ENCODE data around the gene SQOR.
A peak's percentile ranks its signal among the peaks of the same experiment; 100 is the strongest.

Gene SQOR

GRCh38 chr15:45606841-45607240, 28.0 kb upstream of the SQOR start:
- Mint-ChIP-seq H3K9me3 (no peaks in the 10 kb centered on the region), H3K4me3 (peak overlapping the region; percentile 43), H3K36me3 (peaks cover 9% of the 10 kb centered on the region), H3K27me3 (no peaks in the 10 kb centered on the region), H3K27ac (peak overlapping the region; percentile 54), H3K4me1 (peaks cover 19% of the 10 kb centered on the region)
- ATAC-seq (ENCODE audit: low read depth) (peak; percentile 48), DNase-seq (ENCODE audit: low spot score in 2 of 2) (no peak)

- ATAC-seq (ENCODE audit: low read depth) (peak; percentile 37), DNase-seq (ENCODE audit: low spot score in 2 of 2) (peak in 1 of 2 donors; percentile 35)
- no peaks in the 10 kb centered on the region for H3K9me3 Mint-ChIP-seq
- H3K4me1 Mint-ChIP-seq: peaks cover 5% of the 10 kb centered on the region
- peaks cover 9% of the 10 kb centered on the region for H3K36me3 Mint-ChIP-seq
- no peaks in the 10 kb centered on the region for H3K27me3 Mint-ChIP-seq
- no peak overlapping the region for H3K27ac Mint-ChIP-seq
- no peak overlapping the region for H3K4me3 Mint-ChIP-seq
Measured at GRCh38 chr15:45611305-45611704, 23.5 kb upstream of the SQOR start.

GRCh38 chr15:45612790-45613415, 21.9 kb upstream of the SQOR start:
- DNase-seq (ENCODE audit: low spot score in 2 of 2): no peak
- Mint-ChIP-seq H3K36me3 (peaks cover 4% of the 10 kb centered on the region), H3K4me1 (no peaks in the 10 kb centered on the region), H3K9me3 (no peaks in the 10 kb centered on the region), H3K4me3 (no peak overlapping the region), H3K27ac (no peak overlapping the region), H3K27me3 (no peaks in the 10 kb centered on the region)
- ATAC-seq (ENCODE audit: low read depth): no peak

GRCh38 chr15:45616901-45617323, 17.9 kb upstream of the SQOR start:
- H3K4me1 Mint-ChIP-seq: peaks cover 3% of the 10 kb centered on the region
- ATAC-seq (ENCODE audit: low read depth) (no peak), DNase-seq (ENCODE audit: low spot score in 2 of 2) (no peak)
- H3K27ac Mint-ChIP-seq: no peak overlapping the region
- no peak overlapping the region for H3K4me3 Mint-ChIP-seq
- H3K36me3 Mint-ChIP-seq: no peaks in the 10 kb centered on the region
- H3K27me3 Mint-ChIP-seq: peaks cover 2% of the 10 kb centered on the region
- no peaks in the 10 kb centered on the region for H3K9me3 Mint-ChIP-seq

- H3K4me3 Mint-ChIP-seq: no peak overlapping the region
- no peak overlapping the region for H3K27ac Mint-ChIP-seq
- peak; percentile 53 for ATAC-seq (ENCODE audit: low read depth)
Measured at GRCh38 chr15:45618813-45619212, 16.0 kb upstream of the SQOR start.

GRCh38 chr15:45628136-45628535, 6.7 kb upstream of the SQOR start:
- Mint-ChIP-seq H3K9me3 (peaks cover 10% of the 10 kb centered on the region), H3K4me1 (peaks cover 8% of the 10 kb centered on the region), H3K4me3 (no peak overlapping the region), H3K27me3 (no peaks in the 10 kb centered on the region), H3K36me3 (peaks cover 5% of the 10 kb centered on the region), H3K27ac (no peak overlapping the region)
- ATAC-seq (ENCODE audit: low read depth): no peak
- DNase-seq (ENCODE audit: low spot score in 2 of 2): no peak

More at GRCh38 chr15:45618813-45619212, 16.0 kb upstream of the SQOR start:
- no peaks in the 10 kb centered on the region for H3K9me3 Mint-ChIP-seq
- peaks cover 3% of the 10 kb centered on the region for H3K4me1 Mint-ChIP-seq
- no peaks in the 10 kb centered on the region for H3K36me3 Mint-ChIP-seq
- DNase-seq (ENCODE audit: low spot score in 2 of 2): no peak
- H3K27me3 Mint-ChIP-seq: peaks cover 2% of the 10 kb centered on the region

GRCh38 chr15:45630917-45631691, 3.7 kb upstream of the SQOR start:
- H3K4me3 Mint-ChIP-seq: no peak overlapping the region
- peaks cover 5% of the 10 kb centered on the region for H3K36me3 Mint-ChIP-seq
- peaks cover 15% of the 10 kb centered on the region for H3K4me1 Mint-ChIP-seq
- DNase-seq (ENCODE audit: low spot score in 2 of 2): no peak
- H3K9me3 Mint-ChIP-seq: peaks cover 8% of the 10 kb centered on the region
- H3K27ac Mint-ChIP-seq: no peak overlapping the region
- H3K27me3 Mint-ChIP-seq: no peaks in the 10 kb centered on the region
- no peak for ATAC-seq (ENCODE audit: low read depth)

- ATAC-seq (ENCODE audit: low read depth): no peak
- H3K4me3 Mint-ChIP-seq: no peak overlapping the region
- peaks cover 15% of the 10 kb centered on the region for H3K4me1 Mint-ChIP-seq
Measured at GRCh38 chr15:45631776-45632175, 3.1 kb upstream of the SQOR start.

GRCh38 chr15:45635191-45635638, 386 bp downstream of the SQOR start:
- peak overlapping the region; percentile 95 for H3K4me3 Mint-ChIP-seq
- peak; percentile 65 for ATAC-seq (ENCODE audit: low read depth)
- H3K27me3 Mint-ChIP-seq: no peaks in the 10 kb centered on the region
- peak in 1 of 2 donors; percentile 49 for DNase-seq (ENCODE audit: low spot score in 2 of 2)
- peak overlapping the region; percentile 87 for H3K27ac Mint-ChIP-seq
- H3K36me3 Mint-ChIP-seq: peaks cover 12% of the 10 kb centered on the region
- no peaks in the 10 kb centered on the region for H3K9me3 Mint-ChIP-seq
- peaks cover 40% of the 10 kb centered on the region for H3K4me1 Mint-ChIP-seq

More at GRCh38 chr15:45631776-45632175, 3.1 kb upstream of the SQOR start:
- H3K9me3 Mint-ChIP-seq: peaks cover 6% of the 10 kb centered on the region
- DNase-seq (ENCODE audit: low spot score in 2 of 2): no peak
- H3K27ac Mint-ChIP-seq: no peak overlapping the region
- no peaks in the 10 kb centered on the region for H3K27me3 Mint-ChIP-seq
- peaks cover 5% of the 10 kb centered on the region for H3K36me3 Mint-ChIP-seq

- peak overlapping the region; percentile 87 for H3K27ac Mint-ChIP-seq
- no peaks in the 10 kb centered on the region for H3K27me3 Mint-ChIP-seq
- DNase-seq (ENCODE audit: low spot score in 2 of 2) (no peak), ATAC-seq (ENCODE audit: low read depth) (peak; percentile 1)
- H3K4me1 Mint-ChIP-seq: peaks cover 40% of the 10 kb centered on the region
- H3K9me3 Mint-ChIP-seq: no peaks in the 10 kb centered on the region
- H3K4me3 Mint-ChIP-seq: peak overlapping the region; percentile 95
- peaks cover 12% of the 10 kb centered on the region for H3K36me3 Mint-ChIP-seq
Measured at GRCh38 chr15:45635763-45636292, 999 bp downstream of the SQOR start.

- ATAC-seq (ENCODE audit: low read depth): no peak
- H3K36me3 Mint-ChIP-seq: peaks cover 15% of the 10 kb centered on the region
- H3K27me3 Mint-ChIP-seq: no peaks in the 10 kb centered on the region
- no peak for DNase-seq (ENCODE audit: low spot score in 2 of 2)
- H3K27ac Mint-ChIP-seq: peak overlapping the region; percentile 91
- peak overlapping the region; percentile 73 for H3K4me3 Mint-ChIP-seq
- peaks cover 37% of the 10 kb centered on the region for H3K4me1 Mint-ChIP-seq
- H3K9me3 Mint-ChIP-seq: no peaks in the 10 kb centered on the region
Measured at GRCh38 chr15:45637141-45637540, 2.3 kb downstream of the SQOR start.

- no peaks in the 10 kb centered on the region for H3K27me3 Mint-ChIP-seq
- ATAC-seq (ENCODE audit: low read depth) (peak; percentile 64), DNase-seq (ENCODE audit: low spot score in 2 of 2) (peak in 1 of 2 donors; percentile 43)
- peak overlapping the region; percentile 91 for H3K27ac Mint-ChIP-seq
- H3K4me1 Mint-ChIP-seq: peaks cover 39% of the 10 kb centered on the region
- peak overlapping the region; percentile 73 for H3K4me3 Mint-ChIP-seq
- H3K36me3 Mint-ChIP-seq: peaks cover 17% of the 10 kb centered on the region
- no peaks in the 10 kb centered on the region for H3K9me3 Mint-ChIP-seq
Measured at GRCh38 chr15:45637552-45638033, 2.8 kb downstream of the SQOR start.

GRCh38 chr15:45640616-45641015, 5.8 kb downstream of the SQOR start:
- Mint-ChIP-seq H3K27me3 (no peaks in the 10 kb centered on the region), H3K36me3 (peaks cover 20% of the 10 kb centered on the region), H3K4me3 (no peak overlapping the region), H3K27ac (no peak overlapping the region), H3K9me3 (no peaks in the 10 kb centered on the region), H3K4me1 (peaks cover 46% of the 10 kb centered on the region)
- DNase-seq (ENCODE audit: low spot score in 2 of 2) (no peak), ATAC-seq (ENCODE audit: low read depth) (no peak)

GRCh38 chr15:45641374-45641781, 6.5 kb downstream of the SQOR start:
- DNase-seq (ENCODE audit: low spot score in 2 of 2) (no peak), ATAC-seq (ENCODE audit: low read depth) (no peak)
- H3K27ac Mint-ChIP-seq: no peak overlapping the region
- peaks cover 20% of the 10 kb centered on the region for H3K36me3 Mint-ChIP-seq
- H3K4me3 Mint-ChIP-seq: no peak overlapping the region
- peaks cover 45% of the 10 kb centered on the region for H3K4me1 Mint-ChIP-seq
- H3K27me3 Mint-ChIP-seq: no peaks in the 10 kb centered on the region
- no peaks in the 10 kb centered on the region for H3K9me3 Mint-ChIP-seq

All from memory B cell (primary cell).